Endothelial cell (in vitro differentiated cells): ENCODE measurements around the gene B4GALNT1. TPM values are rescaled to one million over a fixed set of nuclear protein-coding genes. Genes with fewer than 3 reads are reported as not detected.
A peak's percentile ranks its signal among the peaks of the same experiment; 100 is the strongest.

Source experiments
- DNase-seq: peaks from one replicate; pipeline ENCODE4 v3.0.0; 2021; ENCODE audit warnings: low spot score
- H3K27ac Mint-ChIP-seq: one replicate; pipeline ENCODE4 v1.8.0; 2021; ENCODE audit warnings: mixed read lengths, inconsistent platforms; ENCODE audit not compliant: unreplicated experiment
- H3K27me3 Mint-ChIP-seq: one replicate; pipeline ENCODE4 v1.8.0; 2021; ENCODE audit warnings: mild to moderate bottlenecking, moderate library complexity, mixed read lengths, inconsistent platforms; ENCODE audit not compliant: unreplicated experiment
- H3K36me3 Mint-ChIP-seq: one replicate; pipeline ENCODE4 v1.8.0; 2021; ENCODE audit warnings: mild to moderate bottlenecking, low read depth, mixed read lengths, inconsistent platforms; ENCODE audit not compliant: unreplicated experiment
- H3K4me1 Mint-ChIP-seq: one replicate; pipeline ENCODE4 v1.8.0; 2021; ENCODE audit warnings: mild to moderate bottlenecking, mixed read lengths, inconsistent platforms; ENCODE audit not compliant: unreplicated experiment
- H3K4me3 Mint-ChIP-seq: one replicate; pipeline ENCODE4 v1.8.0; 2021; ENCODE audit warnings: mild to moderate bottlenecking, mixed read lengths, inconsistent platforms; ENCODE audit not compliant: unreplicated experiment
- H3K9me3 Mint-ChIP-seq: one replicate; pipeline ENCODE4 v1.8.0; 2021; ENCODE audit warnings: mixed read lengths, inconsistent platforms; ENCODE audit not compliant: unreplicated experiment
- total RNA-seq: library from RNA; stranded (reverse); fragmentation: NEBNext Ultra II Directional; extraction: Animal tissue kit (Norgen Biotek cat#: 25700); gene quantifications from one replicate; pipeline ENCODE4 v1.2.1, GENCODE V29; 2021; ENCODE audit not compliant: unreplicated experiment
- TF ChIP-seq, protein P1 (sequence below): fragments of 200-600 bp; sonication (generic); IDR thresholded peaks from one replicate; pipeline ENCODE4 v1.5.0; 2021; ENCODE audit warnings: antibody characterized with exemption; ENCODE audit not compliant: unreplicated experiment

B4GALNT1 gene
- total RNA-seq, 1 donor from 2014 or later = 1.3 TPM

DNA sequence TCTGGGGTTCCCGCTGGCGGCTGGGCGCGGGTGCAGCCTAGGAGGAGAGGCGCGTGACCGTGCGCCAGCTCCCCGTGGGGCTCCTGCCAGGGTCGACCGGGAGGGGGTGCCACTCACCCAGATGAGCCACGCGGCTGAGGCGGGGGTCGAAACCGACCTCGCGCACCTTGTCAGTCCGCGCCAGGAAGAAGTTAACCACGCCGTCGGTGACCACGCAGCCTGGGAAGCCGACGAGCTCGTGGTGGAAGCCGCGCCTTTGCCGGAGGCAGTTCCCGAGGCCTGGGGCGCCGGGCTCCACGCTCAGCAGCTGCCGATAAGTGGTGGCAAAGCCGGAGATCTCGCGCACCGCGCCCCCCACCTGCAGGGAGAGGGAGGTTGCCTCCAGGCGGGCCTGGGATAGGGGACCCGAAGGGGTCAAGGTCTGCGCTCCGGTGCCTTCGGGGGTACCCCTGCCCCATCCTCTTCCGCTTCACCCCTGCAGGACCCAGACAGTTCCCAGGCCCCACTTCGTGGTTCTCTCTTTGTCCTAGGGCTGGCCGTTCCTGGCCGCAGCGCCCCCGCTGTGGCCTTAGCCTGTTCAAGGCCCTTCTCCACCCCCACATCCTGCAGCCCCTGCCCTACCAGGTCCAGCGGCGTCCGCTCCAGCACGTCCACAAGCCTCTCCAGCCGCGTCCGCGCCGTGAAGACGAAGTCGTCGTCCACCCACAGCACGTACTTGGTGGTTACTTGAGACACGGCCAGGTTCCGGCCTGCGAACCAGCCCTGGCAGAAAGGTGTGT, 5.3 kb downstream of the B4GALNT1 start:
- peaks cover 46% of the 10 kb centered on the region for H3K27me3 Mint-ChIP-seq
- H3K36me3 Mint-ChIP-seq = peaks cover 6% of the 10 kb centered on the region
- H3K9me3 Mint-ChIP-seq = no peaks in the 10 kb centered on the region
- DNase-seq = peak; percentile 38
- peaks cover 16% of the 10 kb centered on the region for H3K4me1 Mint-ChIP-seq
- H3K4me3 Mint-ChIP-seq = no peak overlapping the region
- no peak overlapping the region for H3K27ac Mint-ChIP-seq
- TF ChIP-seq, protein P1, sequence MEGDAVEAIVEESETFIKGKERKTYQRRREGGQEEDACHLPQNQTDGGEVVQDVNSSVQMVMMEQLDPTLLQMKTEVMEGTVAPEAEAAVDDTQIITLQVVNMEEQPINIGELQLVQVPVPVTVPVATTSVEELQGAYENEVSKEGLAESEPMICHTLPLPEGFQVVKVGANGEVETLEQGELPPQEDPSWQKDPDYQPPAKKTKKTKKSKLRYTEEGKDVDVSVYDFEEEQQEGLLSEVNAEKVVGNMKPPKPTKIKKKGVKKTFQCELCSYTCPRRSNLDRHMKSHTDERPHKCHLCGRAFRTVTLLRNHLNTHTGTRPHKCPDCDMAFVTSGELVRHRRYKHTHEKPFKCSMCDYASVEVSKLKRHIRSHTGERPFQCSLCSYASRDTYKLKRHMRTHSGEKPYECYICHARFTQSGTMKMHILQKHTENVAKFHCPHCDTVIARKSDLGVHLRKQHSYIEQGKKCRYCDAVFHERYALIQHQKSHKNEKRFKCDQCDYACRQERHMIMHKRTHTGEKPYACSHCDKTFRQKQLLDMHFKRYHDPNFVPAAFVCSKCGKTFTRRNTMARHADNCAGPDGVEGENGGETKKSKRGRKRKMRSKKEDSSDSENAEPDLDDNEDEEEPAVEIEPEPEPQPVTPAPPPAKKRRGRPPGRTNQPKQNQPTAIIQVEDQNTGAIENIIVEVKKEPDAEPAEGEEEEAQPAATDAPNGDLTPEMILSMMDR = no peak

DNA sequence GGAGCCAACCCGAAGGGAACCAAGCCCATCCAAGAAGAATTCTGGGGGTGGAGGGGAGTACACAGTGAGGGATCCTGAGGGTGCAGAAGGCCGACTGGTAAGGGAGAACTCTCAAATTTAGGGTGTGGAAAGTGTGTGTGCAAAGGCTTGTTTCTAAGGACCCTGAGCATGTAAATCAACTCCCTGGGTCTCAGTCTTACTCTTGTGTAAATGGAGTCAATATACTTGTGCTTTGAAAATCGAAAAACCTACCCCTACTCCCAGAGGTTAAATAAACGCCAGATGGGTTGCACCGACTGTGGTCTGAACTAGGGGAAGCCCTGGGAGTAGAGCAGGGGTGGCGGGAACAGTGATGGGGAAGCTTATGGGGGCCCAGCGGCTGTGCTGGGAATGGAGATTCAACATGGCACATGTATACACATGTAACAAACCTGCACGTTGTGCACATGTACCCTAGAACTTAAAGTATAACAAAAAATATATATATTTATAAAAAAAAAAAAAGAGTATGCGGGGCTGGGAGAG, 6.0 kb downstream of the B4GALNT1 start:
- no peak overlapping the region for H3K4me3 Mint-ChIP-seq
- peaks cover 47% of the 10 kb centered on the region for H3K27me3 Mint-ChIP-seq
- no peak overlapping the region for H3K27ac Mint-ChIP-seq
- H3K36me3 Mint-ChIP-seq = peaks cover 9% of the 10 kb centered on the region
- TF ChIP-seq, protein P1 = no peak
- no peaks in the 10 kb centered on the region for H3K9me3 Mint-ChIP-seq
- no peak for DNase-seq
- peaks cover 21% of the 10 kb centered on the region for H3K4me1 Mint-ChIP-seq

DNA sequence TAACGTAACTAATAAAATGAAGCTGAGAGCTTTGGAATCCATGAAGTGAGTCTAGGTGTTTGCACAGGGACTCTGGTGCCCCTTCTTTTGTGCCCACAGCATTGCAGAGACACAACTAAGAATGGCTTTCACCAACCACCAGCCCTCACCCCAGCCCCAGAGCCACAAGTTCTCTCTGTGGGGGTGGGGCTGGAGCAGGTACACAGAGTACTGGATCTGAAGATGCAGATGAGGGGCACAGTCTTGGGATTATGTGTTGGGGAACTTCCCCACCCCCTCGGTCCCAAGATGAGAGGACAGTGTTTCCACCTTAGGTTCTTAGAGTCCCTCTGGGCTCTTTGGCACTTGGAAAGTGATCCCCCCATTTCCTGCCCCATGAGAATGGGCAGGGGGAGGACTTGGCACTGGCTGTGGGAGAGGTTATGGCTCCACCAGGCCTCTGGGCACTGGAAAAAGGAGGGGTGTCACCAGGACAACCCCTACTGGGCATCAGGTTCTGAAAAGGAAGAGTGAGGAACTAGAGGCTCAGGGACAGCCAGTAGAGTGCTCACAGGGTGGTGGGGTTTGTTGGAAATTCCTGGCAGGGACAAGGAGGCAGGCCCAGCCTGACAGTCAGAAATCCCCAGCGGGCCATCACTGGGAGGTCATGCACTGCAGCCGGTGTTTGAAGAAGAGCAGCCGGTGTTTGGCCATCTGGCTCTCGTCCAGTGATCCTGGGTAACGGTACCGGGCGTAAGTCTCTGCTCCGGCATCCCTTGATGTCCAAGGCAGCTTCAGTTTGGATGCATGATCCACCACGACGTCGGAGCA, 6.7 kb downstream of the B4GALNT1 start:
- peaks cover 48% of the 10 kb centered on the region for H3K27me3 Mint-ChIP-seq
- no peak overlapping the region for H3K27ac Mint-ChIP-seq
- TF ChIP-seq, protein P1 = no peak
- no peak for DNase-seq
- no peak overlapping the region for H3K4me3 Mint-ChIP-seq
- peaks cover 21% of the 10 kb centered on the region for H3K4me1 Mint-ChIP-seq
- H3K9me3 Mint-ChIP-seq = no peaks in the 10 kb centered on the region
- peaks cover 11% of the 10 kb centered on the region for H3K36me3 Mint-ChIP-seq

DNA sequence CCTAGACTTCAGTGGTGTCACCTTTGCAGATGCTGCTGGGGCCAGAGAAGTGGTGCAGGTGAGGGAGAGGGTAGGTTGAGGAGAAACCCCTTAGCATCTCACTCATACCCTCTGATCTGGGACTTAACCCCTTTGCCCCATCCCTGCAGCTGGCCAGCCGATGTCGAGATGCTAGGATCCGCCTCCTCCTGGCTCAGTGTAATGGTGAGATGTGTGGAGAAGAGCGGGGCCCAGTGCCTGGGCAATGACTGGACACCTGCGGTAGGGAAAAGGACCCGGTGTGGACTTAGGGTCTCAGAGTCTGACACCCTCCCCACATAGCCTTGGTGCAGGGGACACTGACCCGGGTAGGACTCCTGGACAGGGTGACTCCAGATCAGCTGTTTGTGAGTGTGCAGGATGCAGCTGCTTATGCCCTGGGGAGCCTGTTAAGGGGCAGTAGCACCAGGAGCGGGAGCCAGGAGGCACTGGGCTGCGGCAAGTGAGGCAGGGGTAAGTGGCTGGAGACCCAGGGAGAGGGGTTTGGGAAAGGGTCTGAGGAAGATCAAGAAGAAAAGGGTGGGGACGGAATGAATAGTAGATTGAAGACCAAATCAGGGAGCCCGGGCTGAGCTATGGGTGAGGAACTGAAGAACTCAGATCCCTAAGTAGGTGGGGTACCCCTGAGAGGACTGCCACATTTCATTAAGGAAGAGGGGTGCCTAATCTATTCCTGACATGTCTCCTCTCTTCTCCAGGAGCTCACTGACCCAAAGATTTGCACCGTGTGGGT, 7.6 kb downstream of the B4GALNT1 start:
- H3K27me3 Mint-ChIP-seq = peaks cover 52% of the 10 kb centered on the region
- DNase-seq = no peak
- no peak overlapping the region for H3K4me3 Mint-ChIP-seq
- H3K9me3 Mint-ChIP-seq = no peaks in the 10 kb centered on the region
- TF ChIP-seq, protein P1 = no peak
- peaks cover 27% of the 10 kb centered on the region for H3K4me1 Mint-ChIP-seq
- H3K27ac Mint-ChIP-seq = peak overlapping the region; percentile 18
- H3K36me3 Mint-ChIP-seq = peaks cover 13% of the 10 kb centered on the region
